CD4-positive, alpha-beta T cell treated with Interleukin-10 for 1 hour (primary cell): Measurements from ENCODE around the gene TCF4.

Source experiments
- DNase-seq: peaks from one replicate; pipeline ENCODE4 v3.0.0-alpha.2; 2020

The TCF4 gene

DNA sequence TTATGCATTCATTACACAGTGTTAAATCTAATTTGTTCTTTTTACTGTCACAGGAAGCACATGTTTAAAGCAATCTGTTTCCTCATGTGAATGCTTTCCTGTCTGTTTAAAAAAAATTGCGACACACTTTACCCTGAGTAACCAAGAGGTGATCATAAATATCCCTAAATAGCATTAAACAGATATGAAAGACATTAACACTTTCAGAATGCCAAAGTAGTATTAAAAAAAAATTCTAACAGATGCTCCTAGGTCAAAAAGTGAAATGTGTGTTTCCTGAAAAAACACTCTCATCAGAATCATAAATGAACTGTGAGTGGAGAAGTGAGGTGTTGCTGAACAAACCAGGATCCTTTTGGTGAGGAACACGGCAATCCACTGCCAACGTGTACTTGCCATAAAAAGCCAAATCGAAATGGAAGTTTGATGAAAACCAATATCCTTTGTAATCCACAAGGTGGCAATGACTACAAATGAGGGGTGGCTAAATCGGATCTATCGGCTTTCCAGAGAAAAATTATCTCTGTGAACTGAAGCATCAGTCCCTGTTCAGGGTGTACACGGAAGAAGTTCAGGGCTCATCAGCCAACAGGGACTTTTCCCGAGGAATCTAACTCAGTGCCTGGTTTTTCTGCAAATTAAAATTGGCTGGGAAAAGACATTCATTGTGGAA, 248.9 kb downstream of the TCF4 start:
- no peak for DNase-seq

DNA sequence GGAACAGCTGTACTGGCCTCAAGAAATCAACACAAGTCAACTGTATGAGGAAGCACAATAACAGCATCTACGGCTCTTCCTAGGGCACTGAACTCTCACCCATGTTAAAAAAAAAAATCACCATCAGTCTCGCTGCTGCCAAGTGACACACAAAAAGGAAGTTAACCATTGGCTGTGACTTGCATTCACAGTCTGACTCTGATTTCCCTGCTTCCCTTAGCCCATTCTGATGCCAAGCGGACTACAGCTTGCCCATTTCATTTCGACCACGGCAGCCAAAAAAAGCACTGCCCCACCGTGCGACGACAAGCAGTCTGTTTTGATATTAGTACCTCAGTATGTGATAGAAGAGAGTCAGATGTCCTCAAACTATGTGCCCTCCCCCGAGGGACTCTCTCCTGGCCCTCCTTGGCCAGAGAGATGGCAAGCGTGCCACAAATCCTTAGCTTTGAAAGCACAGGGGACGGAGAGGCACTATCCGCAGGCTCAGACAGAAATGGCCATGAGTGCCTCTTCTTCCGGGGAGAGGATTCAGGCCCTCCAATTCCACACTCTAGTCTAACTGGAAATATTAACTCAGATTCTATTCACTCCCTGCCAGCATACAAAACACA, 250.0 kb downstream of the TCF4 start:
- DNase-seq = no peak

DNA sequence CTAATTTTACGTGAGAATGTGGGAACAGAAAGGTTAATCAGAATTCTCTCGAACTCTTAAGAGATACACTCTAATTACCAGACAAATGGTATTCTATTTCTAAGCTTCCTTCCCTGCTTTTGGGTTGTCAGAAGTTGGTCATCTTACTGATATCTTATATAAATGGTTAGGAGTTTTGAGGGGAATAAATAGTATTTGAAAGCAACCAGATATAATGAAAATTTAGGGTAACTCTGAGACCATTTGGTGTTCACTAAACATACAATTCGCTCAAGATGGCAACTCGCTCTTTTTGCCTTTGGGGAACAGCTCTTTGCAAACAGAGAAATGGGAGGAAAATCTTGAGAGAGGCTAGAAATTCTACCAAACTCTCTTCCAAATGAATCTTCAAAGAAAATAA, 250.9 kb downstream of the TCF4 start:
- DNase-seq = no peak

DNA sequence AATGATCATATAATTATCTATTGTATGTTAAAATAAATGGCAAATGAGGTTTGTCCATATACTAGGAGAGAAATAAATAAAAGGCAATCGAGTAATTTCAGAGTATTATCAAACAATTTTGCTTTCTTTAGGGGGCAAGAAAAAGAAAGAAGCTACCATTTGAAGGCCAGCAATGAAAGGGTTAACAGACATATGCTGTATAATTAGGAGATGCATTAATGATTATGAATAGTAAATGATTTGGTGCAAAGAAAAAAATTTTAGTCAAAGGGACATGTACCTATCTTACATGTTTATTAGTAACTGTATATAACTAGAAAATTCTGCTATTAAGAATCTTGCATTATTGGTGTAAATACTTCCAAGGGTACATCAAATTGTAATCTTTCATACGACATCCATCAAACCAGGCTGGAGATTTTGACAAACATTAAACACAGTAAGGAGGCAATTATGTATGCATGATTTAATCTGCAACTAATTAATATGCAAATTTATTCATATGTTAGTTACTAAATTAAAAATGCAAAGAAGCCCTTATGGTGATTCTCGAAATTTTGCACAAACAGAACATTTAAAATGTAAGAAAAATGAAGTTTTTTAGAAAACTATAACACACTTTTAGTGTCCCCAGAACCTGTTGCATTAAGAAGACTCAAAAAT, 251.4 kb downstream of the TCF4 start:
- DNase-seq = no peak

DNA sequence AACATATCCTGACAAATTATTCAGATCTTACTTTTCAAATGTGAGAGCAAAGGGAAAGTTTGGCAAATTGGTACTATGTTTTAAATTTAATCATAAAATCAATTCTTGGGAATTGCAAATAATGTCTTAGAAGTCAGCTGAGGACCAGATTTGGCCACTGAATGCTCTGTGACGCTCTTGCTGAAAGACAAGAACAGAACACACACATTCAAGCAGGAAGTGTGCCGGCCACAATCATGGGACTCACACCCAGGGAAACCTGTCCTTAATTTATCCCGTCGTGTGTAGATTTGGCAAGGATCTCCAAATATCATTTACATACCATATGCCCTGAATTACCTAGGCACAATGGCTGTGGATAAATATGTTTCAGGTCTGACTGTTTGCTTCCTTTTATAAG, 253.1 kb downstream of the TCF4 start:
- no peak for DNase-seq

DNA sequence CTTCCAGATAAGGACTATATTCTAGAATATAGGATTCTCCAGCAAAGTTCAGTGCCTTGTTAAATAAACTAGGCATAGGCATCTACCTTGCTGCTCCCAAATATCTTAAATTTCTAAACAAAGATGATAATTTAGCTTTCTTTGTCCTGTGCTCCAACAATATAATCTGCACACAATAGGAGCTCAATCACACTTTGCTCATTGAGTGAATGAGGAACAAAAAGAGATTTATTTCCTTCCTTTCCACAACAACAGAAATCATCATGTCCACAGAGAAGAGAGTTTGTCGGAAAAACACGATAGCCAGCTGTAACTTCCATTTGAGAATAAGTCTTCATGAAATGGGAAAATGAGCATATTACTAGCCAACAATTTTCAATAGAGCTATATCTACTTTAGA, 256.7 kb downstream of the TCF4 start:
- DNase-seq = no peak

DNA sequence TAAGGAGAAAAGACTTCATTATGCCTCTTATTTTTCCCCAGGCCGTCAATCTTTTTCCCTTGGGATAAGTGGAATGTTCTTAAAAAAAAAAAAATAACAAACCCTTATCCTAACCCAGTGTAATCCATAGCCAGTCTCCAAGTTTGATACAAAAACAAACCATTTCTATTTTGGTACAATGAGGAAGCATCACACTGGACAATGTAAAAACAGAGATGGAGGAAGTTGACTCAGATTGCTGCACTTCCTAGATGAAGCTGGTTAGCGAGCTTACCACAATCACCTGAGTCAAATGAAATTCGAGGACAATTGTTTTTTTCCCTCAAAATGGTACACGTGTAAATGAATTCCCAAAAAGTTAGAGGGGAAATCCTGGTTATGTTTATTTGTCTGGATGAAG, 259.7 kb downstream of the TCF4 start:
- DNase-seq = no peak

DNA sequence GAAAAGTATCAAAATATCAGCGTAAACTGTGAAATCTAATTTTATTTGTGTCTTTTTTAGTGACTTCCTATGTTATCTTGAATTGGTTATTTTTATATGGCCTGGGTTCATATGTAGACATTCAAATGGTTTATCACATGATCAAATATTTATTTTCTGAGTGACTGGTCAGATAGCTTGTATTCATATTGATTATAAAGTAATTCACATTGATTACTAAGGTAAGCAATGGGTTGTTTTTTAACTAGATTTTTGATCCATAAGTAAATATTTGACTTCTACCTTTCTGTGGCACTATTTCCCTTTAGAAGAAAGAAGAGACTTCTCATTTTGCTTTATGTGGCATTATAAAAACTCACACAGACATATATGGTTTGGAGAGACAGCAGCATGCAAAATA, 260.5 kb downstream of the TCF4 start:
- DNase-seq = no peak

DNA sequence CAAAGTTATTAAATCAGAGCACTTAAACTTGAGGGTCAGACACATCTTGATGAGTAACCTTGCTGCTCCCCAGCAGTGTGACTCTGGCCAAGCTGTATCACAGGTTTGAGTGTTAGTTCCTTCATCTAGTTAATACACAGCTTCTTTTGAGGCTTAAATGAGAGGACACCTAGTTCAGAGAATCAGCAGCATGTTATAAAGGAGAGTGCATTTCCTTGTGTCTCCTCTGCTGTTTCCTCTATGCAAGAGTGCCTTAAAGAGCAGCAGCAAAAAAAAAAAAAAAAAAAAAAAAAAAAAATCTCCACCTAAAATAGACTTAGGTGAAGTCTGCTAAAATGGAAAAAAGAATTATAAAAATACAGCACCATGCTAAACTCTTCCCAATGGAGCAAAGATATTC, 261.9 kb downstream of the TCF4 start:
- DNase-seq = no peak

DNA sequence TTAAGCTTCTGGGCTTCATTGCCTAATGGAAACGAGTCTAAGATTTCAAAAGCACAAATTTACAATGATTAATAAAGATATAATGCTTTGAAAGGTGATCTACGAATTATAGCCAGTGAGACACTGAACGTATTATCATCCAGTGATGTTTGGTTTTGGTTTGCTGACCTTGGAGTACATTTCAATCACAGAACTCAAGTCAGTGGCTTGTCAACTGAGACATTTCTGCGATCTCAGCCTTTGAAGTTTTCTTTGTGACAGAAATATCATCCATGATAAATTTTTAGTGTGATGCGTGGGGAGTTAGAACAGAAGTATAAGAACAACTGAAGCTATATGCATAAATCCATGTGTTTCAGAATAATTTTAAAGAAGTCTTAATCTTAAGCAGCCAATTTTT, 263.8 kb downstream of the TCF4 start:
- DNase-seq = no peak

DNA sequence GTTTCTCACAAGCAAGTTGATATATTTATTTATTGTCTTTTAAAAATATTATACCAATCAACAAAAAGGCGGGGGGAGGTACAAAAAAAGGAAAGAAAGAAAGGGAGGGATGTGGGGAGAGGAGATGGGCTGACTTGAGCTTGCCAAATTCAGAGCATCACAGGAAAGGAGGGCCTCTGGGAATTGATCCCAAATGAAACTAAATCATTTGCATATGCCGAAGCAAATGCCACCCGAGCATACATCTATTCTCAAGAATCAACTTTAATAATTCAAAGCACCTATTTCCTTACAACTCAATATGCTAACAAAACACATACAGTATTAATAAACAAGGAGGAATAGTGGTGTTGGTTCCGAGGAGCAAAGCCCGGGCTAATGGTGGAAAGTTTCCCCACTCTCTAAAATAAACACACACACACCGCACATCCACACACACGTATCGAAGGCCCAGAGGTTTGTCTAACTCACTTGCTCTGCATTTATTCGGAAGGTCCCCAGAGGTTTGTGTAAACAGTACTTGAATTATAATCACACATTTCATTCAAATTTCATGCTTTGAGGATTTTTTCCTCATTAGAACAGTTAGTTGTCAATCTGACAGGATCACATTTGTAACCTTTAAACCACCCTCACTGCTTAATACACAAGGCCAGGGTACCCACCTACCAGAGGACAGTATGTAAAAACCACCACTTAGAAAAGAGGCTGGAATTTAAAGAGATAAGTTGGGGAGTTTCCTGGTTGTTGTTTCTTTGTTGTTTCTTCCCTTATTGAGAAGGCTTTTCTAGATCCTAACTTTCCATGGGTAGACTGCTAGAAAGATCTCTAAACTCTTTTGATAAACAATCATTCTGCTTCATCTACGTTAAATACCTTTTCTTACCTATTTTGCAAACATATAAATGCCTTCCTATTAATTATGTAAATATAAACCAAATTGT, 264.7 kb downstream of the TCF4 start:
- DNase-seq = no peak

DNA sequence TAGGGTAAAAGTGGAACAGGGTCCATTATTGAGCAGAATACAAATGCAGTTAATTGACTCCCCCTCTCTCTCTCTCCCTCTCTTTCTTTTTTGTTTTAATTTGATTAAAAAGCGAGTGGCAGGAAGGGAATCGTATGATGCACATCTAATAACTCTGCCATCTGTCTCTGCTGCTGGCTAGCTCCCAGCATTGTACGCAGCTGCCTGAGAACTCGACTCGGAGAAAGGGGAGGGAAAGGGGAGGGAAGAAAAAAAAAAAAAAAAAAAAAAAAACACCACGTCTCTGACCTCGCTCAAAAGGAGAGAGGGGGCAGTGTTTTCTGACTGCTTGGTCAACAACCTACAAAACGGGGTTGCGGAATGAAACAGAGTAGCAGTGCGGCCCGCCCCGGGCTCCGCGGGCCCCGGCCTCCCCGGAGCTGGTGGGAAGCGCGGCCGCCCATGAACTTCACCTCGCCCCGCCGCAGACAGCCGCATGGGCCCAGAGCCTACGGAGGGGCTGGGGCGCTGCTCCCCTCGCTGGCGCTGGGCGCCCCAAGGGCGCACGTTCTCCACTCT, 265.7 kb downstream of the TCF4 start:
- peak; percentile 2 for DNase-seq

DNA sequence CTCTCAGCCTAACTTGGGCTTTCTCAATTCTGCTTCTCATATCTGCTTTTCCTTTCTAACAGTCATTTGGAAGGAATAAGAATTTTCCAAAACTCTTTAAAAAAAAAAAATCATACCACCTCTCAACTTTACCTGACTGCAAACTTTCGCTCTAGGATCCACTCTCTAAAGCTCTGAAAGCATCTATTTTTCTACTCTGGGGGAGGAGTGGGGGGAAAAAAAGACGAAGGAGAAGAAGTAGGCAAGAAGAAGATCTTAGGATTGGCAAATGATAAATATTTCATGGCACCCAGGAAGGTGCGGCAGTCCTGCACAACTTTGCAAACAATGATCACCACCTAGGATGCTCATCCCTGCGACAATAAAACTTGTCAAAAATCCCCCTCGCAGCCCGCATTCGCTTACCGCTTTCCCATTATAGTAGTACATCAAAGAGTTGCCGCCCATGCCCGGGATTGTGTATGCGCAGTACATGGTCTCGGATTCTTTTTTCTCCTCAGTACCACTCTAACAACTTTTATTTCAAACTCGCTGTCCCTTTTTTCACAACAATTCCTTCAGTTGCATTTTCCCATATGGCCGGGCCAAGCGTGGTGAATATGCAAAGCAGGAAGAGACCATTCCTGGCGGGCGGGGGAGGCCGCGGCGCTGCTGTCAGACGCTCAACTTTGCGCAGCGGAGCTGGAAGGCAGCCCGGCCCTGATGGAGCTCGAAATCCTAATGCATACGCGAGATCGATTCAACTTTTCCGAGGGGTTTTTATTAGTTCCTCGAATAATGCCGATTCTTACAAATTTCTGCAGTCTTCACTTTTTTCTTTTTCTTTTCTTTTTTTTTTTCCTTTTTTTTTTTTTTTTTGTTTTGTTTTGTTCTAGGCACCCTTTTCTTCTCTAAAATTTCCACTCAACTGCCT, 266.5 kb downstream of the TCF4 start:
- DNase-seq = peak; percentile 21

DNA sequence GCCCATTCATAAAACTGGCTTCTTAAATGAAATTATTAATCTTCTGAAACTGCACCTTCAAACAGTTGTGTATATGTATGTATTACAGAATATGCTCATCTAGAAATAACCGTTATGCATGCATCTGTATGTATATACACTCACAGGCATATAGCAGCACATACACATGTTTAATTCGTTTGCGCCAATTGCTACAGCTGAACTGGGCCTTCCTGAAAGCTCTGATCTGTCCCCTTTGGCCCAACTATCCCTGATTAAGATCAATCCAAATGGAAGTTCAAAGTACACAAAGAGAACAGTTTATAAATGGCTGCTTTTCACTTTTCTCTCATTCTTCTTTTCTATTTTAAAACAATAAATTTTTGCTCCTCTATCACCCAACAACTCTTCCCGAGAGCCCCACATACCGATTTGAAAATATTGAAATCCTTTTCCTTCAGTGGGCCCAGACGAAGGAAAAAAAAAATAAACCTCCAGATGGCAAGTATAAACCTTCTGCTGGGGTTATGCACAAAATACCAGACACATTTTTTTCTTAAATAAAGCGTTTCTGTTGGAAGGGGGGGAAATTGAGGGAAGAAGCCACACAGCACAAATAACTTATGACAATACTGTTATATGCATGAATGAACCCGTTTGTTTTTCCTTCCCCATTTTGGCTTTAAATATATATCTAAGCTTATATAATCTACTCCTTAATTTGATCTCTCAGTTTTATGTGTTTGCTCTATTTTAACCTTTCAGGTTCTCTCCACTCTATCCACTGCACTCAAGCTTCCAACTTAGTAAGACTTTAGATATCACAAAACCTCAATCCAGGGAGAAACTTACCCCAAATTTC, 267.3 kb downstream of the TCF4 start:
- no peak for DNase-seq

DNA sequence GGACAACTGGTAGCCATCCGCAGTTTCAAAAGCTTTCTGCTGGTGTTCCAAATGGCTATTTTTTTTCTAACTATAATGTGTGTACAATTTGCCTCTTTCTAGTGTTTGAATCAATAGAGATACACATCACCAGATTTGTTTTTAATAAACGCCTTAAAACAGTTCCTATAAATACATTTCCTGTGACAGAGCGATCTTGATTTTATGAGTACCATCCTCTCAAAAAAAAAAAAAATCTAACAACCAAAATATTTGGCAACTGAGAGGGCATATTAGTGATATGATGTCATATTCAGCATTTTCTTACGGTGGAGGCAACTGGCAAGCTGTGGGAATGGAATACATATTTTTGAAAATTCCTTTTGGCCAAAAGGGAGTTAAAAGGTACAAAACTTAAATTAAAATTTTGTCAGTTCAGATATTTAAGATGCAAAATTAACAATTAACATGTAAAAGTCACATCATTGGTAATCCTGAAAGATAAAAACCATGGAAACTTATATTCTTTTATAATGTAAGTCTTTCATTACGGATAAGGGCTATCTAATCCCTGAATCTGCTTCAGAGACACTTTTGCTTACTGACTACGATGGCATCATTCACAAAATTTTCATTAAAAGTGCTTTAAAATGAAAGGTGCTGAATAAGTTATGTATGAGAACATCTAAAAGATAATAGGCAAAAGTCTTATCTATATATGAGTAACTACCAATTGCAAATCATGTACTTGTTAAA, 268.4 kb downstream of the TCF4 start:
- no peak for DNase-seq

DNA sequence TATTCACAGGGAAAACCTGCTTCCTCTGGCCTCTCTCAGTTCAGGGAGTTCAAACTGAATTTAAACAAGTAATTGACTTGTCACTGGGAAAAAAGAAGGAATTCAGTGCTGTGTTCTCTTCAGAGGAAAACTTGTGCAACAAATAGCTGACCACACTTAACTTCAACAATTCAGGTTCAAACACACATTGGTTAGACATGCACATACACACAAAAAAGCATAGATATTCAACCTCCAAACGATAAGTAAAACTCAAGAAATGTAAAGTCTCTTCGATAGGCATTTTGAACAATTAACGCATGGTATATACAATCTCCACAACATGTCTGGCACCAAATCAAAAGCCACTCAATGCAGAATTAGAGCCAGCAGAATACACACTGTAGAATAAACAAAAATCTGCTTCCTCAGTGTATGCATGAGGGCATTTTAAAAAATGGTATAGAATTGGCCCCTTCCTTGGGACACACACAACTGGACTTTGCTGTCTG, 269.0 kb downstream of the TCF4 start:
- no peak for DNase-seq

DNA sequence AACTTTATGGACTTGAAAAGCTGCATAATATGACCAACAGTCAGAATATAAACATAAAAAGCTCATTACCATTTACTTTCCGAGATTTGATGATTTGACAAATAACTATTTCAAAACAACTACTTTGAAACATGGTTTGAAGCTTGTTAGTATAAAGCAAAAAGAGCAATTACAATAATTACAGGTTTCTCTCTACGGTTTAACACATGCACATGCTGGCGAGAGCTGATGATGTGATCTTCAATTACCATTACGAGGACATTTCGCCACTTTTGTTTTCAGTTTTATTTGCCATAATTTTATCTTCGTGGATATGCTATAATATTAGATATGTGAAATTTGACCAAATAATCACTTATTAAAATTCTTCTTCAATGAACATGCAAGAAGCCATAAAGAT, 270.1 kb downstream of the TCF4 start:
- DNase-seq = no peak

DNA sequence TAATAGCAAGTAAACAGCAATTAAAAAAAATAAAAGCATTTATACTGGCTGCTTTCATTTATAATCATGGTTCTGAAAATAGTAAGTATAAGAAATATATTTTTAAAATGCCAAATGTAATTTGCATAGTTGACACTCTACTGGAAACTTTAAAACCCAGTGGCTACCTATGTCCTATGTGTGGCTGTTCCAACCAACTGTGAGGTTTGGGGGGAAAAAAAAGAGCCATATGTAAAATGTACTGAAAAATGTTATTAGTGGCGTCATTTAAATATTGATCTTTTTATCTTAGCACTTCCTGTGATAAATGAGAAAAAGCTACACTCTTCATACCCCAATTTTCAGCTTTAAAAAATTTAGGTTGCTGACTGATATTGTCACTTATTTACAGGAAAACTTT, 270.7 kb downstream of the TCF4 start:
- no peak for DNase-seq

DNA sequence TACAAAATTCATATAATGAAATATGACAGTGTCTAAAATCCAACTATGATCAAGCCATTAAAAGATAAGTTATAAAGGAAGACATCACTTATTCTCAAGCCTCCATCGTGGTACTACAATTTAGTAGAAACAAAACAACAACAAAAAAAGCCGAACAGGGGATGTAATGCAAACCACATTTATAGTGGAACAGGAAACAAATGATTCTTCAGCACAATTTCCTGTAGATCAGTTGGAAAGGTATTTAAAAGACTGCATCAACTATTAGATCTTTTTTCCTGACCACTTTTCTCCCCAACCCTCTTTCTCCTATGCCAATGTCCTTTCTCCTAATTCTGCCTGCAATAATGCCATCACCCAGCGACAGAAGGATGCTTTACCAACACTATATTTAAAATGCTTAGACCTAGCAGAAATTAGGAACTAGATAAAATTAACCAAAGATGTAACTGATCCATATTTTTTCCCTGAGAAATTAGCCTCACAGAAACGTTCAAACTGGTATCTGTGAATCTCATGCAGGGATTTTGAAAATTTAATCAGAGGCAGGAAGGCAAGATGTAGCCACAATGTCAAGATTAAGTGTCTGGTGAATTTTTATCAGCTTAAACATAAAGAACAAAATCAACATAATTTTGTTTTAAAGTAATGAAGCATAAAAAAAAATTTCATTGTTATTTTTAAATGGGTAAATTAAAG, 271.4 kb downstream of the TCF4 start:
- DNase-seq = no peak
